HG02610 (cell line): Measurements from ENCODE around the gene SLC6A11.

Experiments used
- ATAC-seq: cut with Tn5 transposase; IDR thresholded peaks from one replicate; pipeline ENCODE4 v1.9.1; 2021; ENCODE audit warnings: mild to moderate bottlenecking, moderate library complexity; ENCODE audit not compliant: unreplicated experiment

The SLC6A11 gene

GRCh38 chr3:10788451-10788850 is 27.6 kb upstream of the SLC6A11 start:
- no peak for ATAC-seq

GRCh38 chr3:10790713-10791112 is 25.3 kb upstream of the SLC6A11 start:
- ATAC-seq = no peak

- ATAC-seq = no peak
These were observed 23.8 kb upstream of the SLC6A11 start for GRCh38 chr3:10792208-10792607.

- no peak for ATAC-seq
These were observed 17.2 kb upstream of the SLC6A11 start for GRCh38 chr3:10798600-10799367.

GRCh38 chr3:10804183-10804648 is 11.8 kb upstream of the SLC6A11 start:
- no peak for ATAC-seq

- ATAC-seq = no peak
These were observed 10.0 kb upstream of the SLC6A11 start for GRCh38 chr3:10806006-10806405.

- ATAC-seq = no peak
These were observed 7.8 kb upstream of the SLC6A11 start for GRCh38 chr3:10808130-10808735.

GRCh38 chr3:10808974-10809373 is 7.1 kb upstream of the SLC6A11 start:
- no peak for ATAC-seq

GRCh38 chr3:10810376-10810775 is 5.7 kb upstream of the SLC6A11 start:
- ATAC-seq = no peak

- ATAC-seq = no peak
These were observed 2.6 kb upstream of the SLC6A11 start for GRCh38 chr3:10813425-10813824.

GRCh38 chr3:10814623-10815022 is 1.4 kb upstream of the SLC6A11 start:
- no peak for ATAC-seq

- ATAC-seq = no peak
These were observed 541 bp upstream of the SLC6A11 start for GRCh38 chr3:10815487-10815886.

- no peak for ATAC-seq
These were observed 830 bp downstream of the SLC6A11 start for GRCh38 chr3:10816863-10817253.

- no peak for ATAC-seq
These were observed 1.5 kb downstream of the SLC6A11 start for GRCh38 chr3:10817506-10817905.

GRCh38 chr3:10822055-10822454 is 6.0 kb downstream of the SLC6A11 start:
- no peak for ATAC-seq

GRCh38 chr3:10822708-10823515 is 6.9 kb downstream of the SLC6A11 start:
- no peak for ATAC-seq

- no peak for ATAC-seq
These were observed 7.4 kb downstream of the SLC6A11 start for GRCh38 chr3:10823516-10823818.

GRCh38 chr3:10824468-10824867 is 8.4 kb downstream of the SLC6A11 start:
- ATAC-seq = no peak

- ATAC-seq = no peak
These were observed 17.9 kb downstream of the SLC6A11 start for GRCh38 chr3:10833855-10834414.

- ATAC-seq = no peak
These were observed 18.9 kb downstream of the SLC6A11 start for GRCh38 chr3:10834951-10835350.

- ATAC-seq = no peak
These were observed 19.4 kb downstream of the SLC6A11 start for GRCh38 chr3:10835406-10835805.

- no peak for ATAC-seq
These were observed 20.6 kb downstream of the SLC6A11 start for GRCh38 chr3:10836676-10837075.
